Neural progenitor cell (in vitro differentiated cells): Measurements from ENCODE around the gene PRKAG3. TPM values are rescaled to one million over a fixed set of nuclear protein-coding genes. Genes with fewer than 3 reads are reported as not detected.

Experiments used
- DNase-seq: peaks from one replicate; pipeline ENCODE4 v3.0.0-alpha.2; 2016; ENCODE audit warnings: low spot score
- H2AFZ ChIP-seq: fragments of 200-600 bp; sonication (generic); replicated peaks from 2 replicates; pipeline ENCODE4 v1.6.1; 2016; ENCODE audit warnings: antibody characterized with exemption
- H3F3A ChIP-seq: fragments of 200-600 bp; sonication (generic); 2 replicates; pipeline ENCODE4 v1.6.1; 2016; ENCODE audit warnings: antibody characterized with exemption, low read depth
- H3K27ac ChIP-seq: fragments of 200-600 bp; sonication (generic); 2 replicates; pipeline ENCODE4 v1.5.1; 2016; ENCODE audit warnings: mild to moderate bottlenecking
- H3K27me3 ChIP-seq: fragments of 200-600 bp; sonication (generic); 2 replicates; pipeline ENCODE4 v1.6.1; 2016; ENCODE audit warnings: mild to moderate bottlenecking, moderate library complexity
- H3K36me3 ChIP-seq: fragments of 200-600 bp; sonication (generic); 2 replicates; pipeline ENCODE4 v1.5.1; 2016
- H3K4me1 ChIP-seq: fragments of 200-600 bp; sonication (generic); 2 replicates; pipeline ENCODE4 v1.6.1; 2016; ENCODE audit warnings: mixed run types
- H3K4me2 ChIP-seq: fragments of 200-600 bp; sonication (generic); 2 replicates; pipeline ENCODE4 v1.6.1; 2016
- H3K4me3 ChIP-seq: fragments of 200-600 bp; sonication (generic); 2 replicates; pipeline ENCODE4 v1.5.1; 2016
- H3K79me2 ChIP-seq: fragments of 200-600 bp; sonication (generic); 2 replicates; pipeline ENCODE4 v1.6.1; 2016; ENCODE audit warnings: low read depth
- H3K9ac ChIP-seq: fragments of 200-600 bp; sonication (generic); 2 replicates; pipeline ENCODE4 v1.6.1; 2016
- H3K9me3 ChIP-seq: fragments of 200-600 bp; sonication (generic); 2 replicates; pipeline ENCODE4 v1.5.1; 2016; ENCODE audit warnings: low read depth
- H4K20me1 ChIP-seq: fragments of 200-600 bp; sonication (generic); 2 replicates; pipeline ENCODE4 v1.6.1; 2016; ENCODE audit warnings: low read depth
- H3K27ac Mint-ChIP-seq: 3 replicates; pipeline ENCODE4 v1.8.0; 2021; ENCODE audit warnings: mixed read lengths
- H3K27me3 Mint-ChIP-seq: 2 replicates; pipeline ENCODE4 v1.8.0; 2022; ENCODE audit warnings: low read depth, mild to moderate bottlenecking, inconsistent platforms, moderate library complexity, mixed read lengths; ENCODE audit not compliant: insufficient read depth
- H3K36me3 Mint-ChIP-seq: 3 replicates; pipeline ENCODE4 v1.8.0; 2021; ENCODE audit warnings: mixed read lengths
- H3K4me1 Mint-ChIP-seq: 3 replicates; pipeline ENCODE4 v1.8.0; 2021; ENCODE audit warnings: mixed read lengths
- H3K4me3 Mint-ChIP-seq: 3 replicates; pipeline ENCODE4 v1.8.0; 2021; ENCODE audit warnings: mild to moderate bottlenecking, moderate library complexity, mixed read lengths
- H3K9me3 Mint-ChIP-seq: 3 replicates; pipeline ENCODE4 v1.8.0; 2020; ENCODE audit warnings: mixed read lengths
- CTCF ChIP-seq: fragments of 200-600 bp; sonication (generic); IDR thresholded peaks from 2 replicates; pipeline ENCODE4 v1.5.1; 2017; ENCODE audit warnings: antibody characterized with exemption, mild to moderate bottlenecking
- EZH2 ChIP-seq: fragments of 200-600 bp; sonication (generic); IDR thresholded peaks from 2 replicates; pipeline ENCODE4 v1.6.1; 2017; ENCODE audit warnings: antibody characterized with exemption, mild to moderate bottlenecking, moderate library complexity
- EZH2phosphoT487 ChIP-seq: fragments of 200-600 bp; sonication (generic); IDR thresholded peaks from 2 replicates; pipeline ENCODE4 v1.6.1; 2017; ENCODE audit warnings: antibody characterized with exemption
- total RNA-seq: library from RNA; depleted of rRNA; stranded (reverse); fragments of >200 nt; gene quantifications from 2 replicates; pipeline ENCODE4 v1.2.3, GENCODE V29; 2015; ENCODE audit warnings: low replicate concordance

The PRKAG3 gene
- total RNA-seq, 1 donor from 2014 or later, result not detected

GRCh38 chr2:218827701-218828476 is 3.7 kb downstream of the PRKAG3 start:
- H4K20me1 ChIP-seq, result no peaks in the 10 kb centered on the region
- H3K4me3 ChIP-seq, result no peak overlapping the region
- H3K4me3 Mint-ChIP-seq, result no peak overlapping the region
- H3K4me1 ChIP-seq, result no peaks in the 10 kb centered on the region
- no peaks in the 10 kb centered on the region for H3K9me3 ChIP-seq
- H3K4me1 Mint-ChIP-seq, result no peaks in the 10 kb centered on the region
- H3K36me3 ChIP-seq, result no peaks in the 10 kb centered on the region
- H3K27ac Mint-ChIP-seq, result no peak overlapping the region
- no peak overlapping the region for H3K9ac ChIP-seq
- TF ChIP-seq EZH2phosphoT487 (no peak), EZH2 (no peak), CTCF (no peak)
- no peaks in the 10 kb centered on the region for H3K36me3 Mint-ChIP-seq
- no peaks in the 10 kb centered on the region for H3K9me3 Mint-ChIP-seq
- H3F3A ChIP-seq, result no peaks in the 10 kb centered on the region
- no peak overlapping the region for H3K27ac ChIP-seq
- no peak overlapping the region for H2AFZ ChIP-seq
- no peak overlapping the region for H3K4me2 ChIP-seq
- no peaks in the 10 kb centered on the region for H3K79me2 ChIP-seq
- no peaks in the 10 kb centered on the region for H3K27me3 ChIP-seq
- no peak for DNase-seq
- H3K27me3 Mint-ChIP-seq, result peaks cover 10% of the 10 kb centered on the region

GRCh38 chr2:218826791-218827190 is 4.8 kb downstream of the PRKAG3 start:
- Mint-ChIP-seq H3K4me3 (no peak overlapping the region), H3K27me3 (peaks cover 6% of the 10 kb centered on the region), H3K36me3 (no peaks in the 10 kb centered on the region), H3K27ac (no peak overlapping the region), H3K4me1 (peaks cover 3% of the 10 kb centered on the region), H3K9me3 (no peaks in the 10 kb centered on the region)
- Histone ChIP-seq H3K4me1 (no peaks in the 10 kb centered on the region), H3K27ac (no peak overlapping the region), H2AFZ (no peak overlapping the region), H3K9me3 (no peaks in the 10 kb centered on the region), H3K4me3 (no peak overlapping the region), H3K36me3 (no peaks in the 10 kb centered on the region), H3K4me2 (no peak overlapping the region), H3K9ac (no peak overlapping the region), H4K20me1 (no peaks in the 10 kb centered on the region), H3F3A (no peaks in the 10 kb centered on the region), H3K79me2 (no peaks in the 10 kb centered on the region), H3K27me3 (no peaks in the 10 kb centered on the region)
- no peak for DNase-seq
- TF ChIP-seq EZH2 (no peak), CTCF (no peak), EZH2phosphoT487 (no peak)

GRCh38 chr2:218824004-218824403 is 7.6 kb downstream of the PRKAG3 start:
- H3K4me1 Mint-ChIP-seq, result peaks cover 3% of the 10 kb centered on the region
- H3K36me3 ChIP-seq, result no peaks in the 10 kb centered on the region
- H3K27ac ChIP-seq, result no peak overlapping the region
- no peaks in the 10 kb centered on the region for H3K36me3 Mint-ChIP-seq
- peaks cover 4% of the 10 kb centered on the region for H3K27me3 Mint-ChIP-seq
- no peak overlapping the region for H3K4me2 ChIP-seq
- no peaks in the 10 kb centered on the region for H3K4me1 ChIP-seq
- TF ChIP-seq EZH2 (no peak), EZH2phosphoT487 (no peak), CTCF (no peak)
- no peaks in the 10 kb centered on the region for H3K79me2 ChIP-seq
- H4K20me1 ChIP-seq, result no peaks in the 10 kb centered on the region
- H3K9ac ChIP-seq, result no peak overlapping the region
- no peak overlapping the region for H3K4me3 ChIP-seq
- no peaks in the 10 kb centered on the region for H3K27me3 ChIP-seq
- H2AFZ ChIP-seq, result no peak overlapping the region
- no peaks in the 10 kb centered on the region for H3K9me3 ChIP-seq
- H3F3A ChIP-seq, result no peaks in the 10 kb centered on the region
- no peaks in the 10 kb centered on the region for H3K9me3 Mint-ChIP-seq
- H3K27ac Mint-ChIP-seq, result no peak overlapping the region
- no peak overlapping the region for H3K4me3 Mint-ChIP-seq
- no peak for DNase-seq
